Measurements from ENCODE around the gene TDRD12.
"Not testable (repeated sequence)": the region's sequence is repeated elsewhere in the genome, so short reads cannot be mapped to it uniquely, and the experiment has no call there.

DNA sequence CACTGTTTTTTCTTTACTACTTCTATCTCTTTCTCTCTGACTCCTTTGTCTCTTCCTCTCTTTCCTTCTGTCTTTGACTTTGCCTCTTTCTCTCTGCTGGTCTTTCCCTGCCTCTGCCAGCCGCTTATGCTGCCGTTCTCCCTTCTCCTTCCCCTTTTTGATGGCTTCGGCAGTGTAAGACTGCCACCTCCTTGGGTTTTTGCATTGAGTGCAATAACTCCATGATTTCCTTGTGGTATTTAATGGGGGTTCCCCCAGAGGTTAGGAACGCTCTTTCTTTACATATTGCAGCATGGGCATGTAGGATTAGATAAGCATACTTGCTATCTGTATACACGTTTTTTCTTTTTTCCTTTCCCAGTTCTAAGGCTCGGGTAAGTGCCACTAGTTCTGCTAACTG lies 24.1 kb upstream of the TDRD12 start:
- TF ChIP-seq POLR2A (IDR thresholded peaks at IDR 0.05; ENCODE audit: extremely low read depth, insufficient read length) = not testable (repeated sequence)
- TF ChIP-seq, protein P1, sequence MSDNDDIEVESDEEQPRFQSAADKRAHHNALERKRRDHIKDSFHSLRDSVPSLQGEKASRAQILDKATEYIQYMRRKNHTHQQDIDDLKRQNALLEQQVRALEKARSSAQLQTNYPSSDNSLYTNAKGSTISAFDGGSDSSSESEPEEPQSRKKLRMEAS (IDR thresholded peaks at IDR 0.05; ENCODE audit: low read depth, low read length) = not testable (repeated sequence)

Data from NB4 (cell line).